Measurements from ENCODE around the gene EYS.

The EYS gene

DNA sequence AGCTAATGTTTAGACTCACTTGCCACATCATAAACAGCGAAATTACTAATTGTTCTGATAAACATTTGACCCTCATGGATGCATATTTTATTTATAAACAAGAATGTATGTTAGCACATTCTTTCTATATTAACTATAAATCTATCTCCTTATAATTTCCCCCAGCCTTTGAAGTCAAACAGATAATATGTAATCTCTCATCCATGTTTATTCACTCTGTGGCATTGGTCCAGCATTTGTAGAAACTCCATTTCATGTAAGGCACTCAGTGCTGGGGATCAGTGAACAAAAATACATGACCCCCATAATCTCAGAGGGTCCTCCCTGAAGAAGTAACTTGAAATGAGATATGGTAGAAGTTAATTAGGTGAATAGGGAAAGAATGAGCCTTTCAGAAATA is 856.9 kb downstream of the EYS start:
- DNase-seq: no peak

- no peak for DNase-seq
Observed at GRCh38 chr6:64848467-64848866, 858.6 kb downstream of the EYS start.

- no peak for DNase-seq
Observed at GRCh38 chr6:64847396-64847795, 859.6 kb downstream of the EYS start.

DNA sequence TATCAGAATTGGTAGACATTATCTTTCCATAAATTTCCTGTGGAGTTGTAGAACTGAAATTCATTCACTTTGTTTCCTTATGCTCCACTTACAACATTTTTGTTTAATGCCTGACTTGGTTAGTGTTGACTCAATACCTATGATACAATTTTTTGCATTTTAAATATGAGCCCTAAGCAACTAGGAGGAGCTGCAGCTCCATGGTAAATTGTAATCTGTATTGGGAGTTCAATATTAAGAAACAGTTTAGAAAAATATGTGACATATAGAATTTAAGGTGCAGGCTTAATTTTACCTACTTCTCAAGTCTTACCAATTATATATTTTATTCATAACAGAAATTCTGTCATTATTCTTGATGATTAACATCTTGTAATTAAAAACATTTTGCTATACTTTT is 868.3 kb downstream of the EYS start:
- no peak for DNase-seq

GRCh38 chr6:64831680-64832079 is 875.3 kb downstream of the EYS start:
- DNase-seq: no peak

- DNase-seq: no peak
Observed at GRCh38 chr6:64817525-64817924, 889.5 kb downstream of the EYS start.

DNA sequence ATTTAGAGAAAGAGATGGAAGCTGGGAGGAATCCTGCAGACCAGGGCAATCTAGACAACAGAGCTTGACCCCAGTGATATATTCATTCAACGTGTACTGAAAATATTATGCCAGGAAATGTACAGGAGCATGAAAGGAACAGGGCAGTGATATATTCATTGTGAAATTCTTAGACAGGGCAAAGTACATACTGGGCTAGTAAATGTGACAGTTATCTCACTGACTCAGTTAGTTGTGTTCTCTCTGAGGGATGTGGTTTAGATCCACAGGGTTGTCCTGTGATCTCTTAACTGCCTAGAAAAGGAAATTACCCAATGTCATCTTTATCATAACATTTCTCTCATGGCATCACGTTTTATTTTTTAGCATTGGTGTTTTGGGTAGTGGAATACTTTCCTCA is 891.3 kb downstream of the EYS start:
- DNase-seq: no peak

DNA sequence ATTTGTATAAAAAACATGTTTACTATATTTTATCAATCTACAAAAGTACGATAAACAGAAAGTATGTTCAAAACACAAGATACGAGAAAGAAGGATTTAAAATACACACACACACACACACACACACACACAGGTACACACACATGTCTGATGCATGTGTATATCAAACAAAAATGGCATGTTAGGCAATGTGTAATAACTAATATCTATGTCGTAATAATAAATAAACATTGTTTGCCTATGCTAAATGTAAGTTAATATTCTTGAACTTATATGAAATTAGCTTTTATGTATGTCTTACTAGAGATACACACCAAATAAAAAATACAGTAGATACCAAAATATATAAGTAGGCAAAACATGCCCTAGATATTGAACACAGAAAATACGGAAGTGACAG is 894.9 kb downstream of the EYS start:
- DNase-seq: no peak

DNA sequence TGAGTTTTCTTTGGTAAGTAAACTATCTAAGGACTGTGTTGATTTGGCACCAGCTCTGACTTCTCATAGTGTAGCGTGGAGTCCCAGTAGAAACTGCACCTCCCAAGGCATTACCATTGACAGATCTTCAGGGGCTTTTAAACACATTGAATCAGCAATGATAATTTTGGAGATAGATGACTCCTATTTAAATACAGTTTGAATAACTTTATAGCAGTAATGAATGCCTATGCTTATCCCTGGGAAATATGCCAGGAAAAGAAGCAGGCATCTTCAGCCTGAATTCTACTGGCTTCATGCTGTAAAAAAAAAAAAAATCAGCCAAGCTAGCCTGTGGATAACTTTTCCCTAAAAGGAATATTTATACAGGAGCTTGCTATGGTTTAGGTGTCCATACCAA is 895.9 kb downstream of the EYS start:
- no peak for DNase-seq

DNA sequence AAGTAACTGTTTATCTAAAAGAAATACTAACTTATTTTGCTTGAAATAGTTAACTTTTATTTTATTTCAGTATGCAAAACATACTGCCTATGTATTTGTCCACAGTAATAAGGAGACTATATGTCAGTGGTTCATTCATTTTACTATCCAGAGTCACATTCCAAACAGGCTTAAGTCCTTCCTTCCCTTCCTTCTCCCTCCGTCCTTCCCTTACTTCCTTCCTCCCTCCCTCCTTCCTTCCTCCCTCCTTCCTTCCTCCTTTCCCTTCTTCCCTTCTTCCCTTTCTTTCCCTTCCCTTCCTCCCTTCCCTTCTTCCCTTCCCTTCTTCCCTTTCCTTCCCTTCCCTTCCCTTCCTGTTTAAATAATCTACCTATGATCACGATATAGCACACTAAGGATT is 899.2 kb downstream of the EYS start:
- no peak for DNase-seq

DNA sequence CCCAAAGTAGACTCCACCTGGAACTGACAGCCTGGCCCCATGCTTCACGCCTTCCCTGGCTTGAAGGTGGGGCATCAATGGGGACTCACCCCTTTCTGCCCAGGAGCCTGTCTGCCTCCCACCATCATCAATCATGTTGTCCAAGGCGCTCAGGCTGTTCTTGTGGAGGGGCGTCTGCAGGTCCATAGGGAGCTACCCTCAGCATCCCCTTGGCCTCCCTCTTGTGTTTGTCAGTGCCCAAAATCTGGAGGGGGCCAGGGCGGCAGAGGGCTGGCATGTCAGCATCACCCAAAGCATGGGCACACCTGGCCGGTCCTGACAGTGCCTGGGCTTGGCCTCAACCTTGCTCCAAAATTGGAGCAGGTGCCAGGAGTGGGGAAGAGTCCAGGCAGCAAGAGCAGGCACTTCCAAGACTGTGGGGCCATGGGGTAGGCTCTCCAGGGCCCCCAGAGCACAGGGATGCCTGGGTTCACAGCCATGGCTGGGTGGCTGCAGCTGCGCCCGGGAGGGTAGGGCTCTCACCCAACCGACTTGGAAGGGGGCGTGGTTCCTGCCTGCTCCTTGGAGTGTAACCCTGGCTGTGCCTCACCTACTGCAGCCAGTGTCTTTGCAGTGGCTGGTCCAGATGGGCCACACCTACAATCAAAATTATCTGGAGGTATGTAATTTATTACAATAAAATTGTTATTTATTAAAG is 903.4 kb downstream of the EYS start:
- no peak for DNase-seq

GRCh38 chr6:64792534-64792933 is 914.5 kb downstream of the EYS start:
- DNase-seq: no peak

- no peak for DNase-seq
Observed at GRCh38 chr6:64789476-64789875, 917.5 kb downstream of the EYS start.

DNA sequence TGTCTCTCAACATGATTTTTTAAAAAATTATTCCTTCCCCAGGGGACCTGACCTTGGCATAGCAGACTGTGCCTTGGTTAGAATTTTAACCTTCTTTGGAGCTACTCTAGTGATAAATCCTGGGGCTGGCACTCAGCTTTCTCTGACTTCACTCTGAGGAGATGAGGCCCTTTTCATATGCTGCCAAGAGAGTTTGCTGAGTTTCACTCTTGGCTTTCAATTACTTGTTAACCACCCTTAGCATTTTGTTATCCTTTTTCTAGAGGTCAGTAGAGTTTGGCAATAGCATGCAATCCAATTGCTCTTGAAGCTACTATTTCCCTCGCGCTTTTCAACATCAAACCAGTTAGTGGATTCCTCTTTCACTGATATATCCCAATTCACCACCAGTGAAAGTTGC is 920.3 kb downstream of the EYS start:
- no peak for DNase-seq

DNA sequence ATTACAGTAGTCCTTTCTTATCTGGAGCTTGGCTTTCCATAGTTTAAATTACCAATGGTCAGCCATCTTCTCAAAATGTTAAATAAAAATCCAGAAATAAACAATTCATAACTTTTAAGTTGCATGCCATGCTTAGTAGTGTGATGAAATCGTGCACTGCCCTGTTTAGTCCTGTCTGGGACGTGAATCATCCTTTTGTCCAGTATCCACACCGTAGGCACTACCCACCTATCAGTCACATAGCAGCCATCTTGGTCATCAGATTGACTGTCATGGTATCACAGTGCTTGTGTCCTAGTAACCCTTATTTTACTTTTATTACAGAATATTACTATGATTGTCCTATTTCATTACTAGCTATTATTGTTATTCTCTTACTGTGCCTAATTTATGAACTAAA is 924.1 kb downstream of the EYS start:
- no peak for DNase-seq

DNA sequence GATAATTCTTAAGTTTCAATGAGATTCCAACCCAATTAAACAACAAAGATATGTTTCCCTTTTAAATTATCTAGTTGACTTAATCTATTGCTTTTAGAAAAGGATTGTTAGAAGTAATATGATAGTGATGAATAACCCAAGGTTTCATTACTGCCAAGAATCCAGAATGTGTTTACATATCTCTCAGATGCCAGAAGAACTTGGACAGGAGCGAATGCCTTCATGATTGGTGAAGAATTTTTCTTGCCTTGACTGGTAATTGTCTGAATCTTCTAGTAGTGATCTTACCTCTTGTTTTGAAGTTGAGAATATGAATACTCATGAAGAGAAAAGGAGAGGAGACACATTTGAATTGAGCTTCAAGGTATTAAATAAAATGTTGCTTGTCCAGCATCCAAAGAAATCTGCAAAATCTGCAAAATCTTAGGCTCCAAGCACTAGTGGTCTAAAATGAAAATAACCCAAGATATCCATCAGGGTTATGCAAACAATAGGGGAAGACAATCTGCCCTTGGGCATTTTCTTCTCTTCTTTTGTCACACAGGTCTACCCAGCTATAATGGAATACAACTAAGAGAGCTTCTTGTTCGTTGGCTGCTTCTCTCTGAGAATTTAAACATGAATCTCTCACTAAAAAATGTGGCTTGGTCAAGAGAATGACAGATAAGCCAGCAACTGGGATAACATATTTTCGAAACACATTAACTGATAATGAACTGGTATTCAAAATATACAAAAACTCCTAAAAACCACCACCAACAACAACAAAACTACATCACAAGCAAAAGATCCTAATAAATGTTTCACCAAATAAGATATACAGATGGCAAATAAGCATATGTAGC is 928.9 kb downstream of the EYS start:
- no peak for DNase-seq

DNA sequence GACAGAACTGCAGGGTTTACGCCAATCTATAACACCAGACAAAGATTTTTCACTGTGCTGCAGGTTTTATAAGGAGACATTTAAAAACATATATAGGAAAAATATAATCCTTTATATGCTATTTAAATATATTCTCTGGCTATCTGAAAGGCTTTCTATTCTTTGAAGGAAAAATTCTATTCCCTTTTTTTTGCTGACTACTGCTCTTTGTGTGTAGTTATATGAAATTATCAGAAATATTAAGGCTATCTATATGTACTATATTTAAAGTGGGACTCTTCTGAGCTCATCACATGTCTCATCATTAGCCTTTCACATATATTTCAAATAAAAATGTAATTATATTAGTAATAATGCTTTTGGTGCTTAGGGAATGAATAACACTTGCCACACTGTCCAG is 930.7 kb downstream of the EYS start:
- no peak for DNase-seq

DNA sequence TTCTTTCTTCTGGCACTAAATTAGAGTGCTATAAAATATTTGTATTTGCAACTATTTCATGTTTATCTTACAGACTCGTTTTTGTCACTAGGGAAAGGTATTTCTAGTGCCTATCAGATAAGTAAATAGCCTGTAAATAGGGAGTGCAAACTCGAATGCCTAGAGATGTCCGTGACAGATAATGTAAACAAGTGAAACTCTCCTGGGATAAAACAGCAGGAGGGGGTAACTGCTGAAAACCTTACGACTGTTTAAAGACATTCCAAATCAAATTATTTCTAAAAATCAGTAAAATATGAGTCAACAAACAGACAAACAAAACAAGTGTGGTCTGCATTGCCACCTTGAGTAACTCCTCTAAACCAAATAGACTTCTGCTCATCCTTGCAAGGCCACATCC is 932.1 kb downstream of the EYS start:
- DNase-seq: no peak

GRCh38 chr6:64750910-64751309 is 956.1 kb downstream of the EYS start:
- DNase-seq: no peak

- DNase-seq: no peak
Observed at GRCh38 chr6:64737418-64737817, 969.6 kb downstream of the EYS start.

- no peak for DNase-seq
Observed at GRCh38 chr6:64736421-64736950, 970.5 kb downstream of the EYS start.

- no peak for DNase-seq
Observed at GRCh38 chr6:64733433-64733832, 973.6 kb downstream of the EYS start.

DNA sequence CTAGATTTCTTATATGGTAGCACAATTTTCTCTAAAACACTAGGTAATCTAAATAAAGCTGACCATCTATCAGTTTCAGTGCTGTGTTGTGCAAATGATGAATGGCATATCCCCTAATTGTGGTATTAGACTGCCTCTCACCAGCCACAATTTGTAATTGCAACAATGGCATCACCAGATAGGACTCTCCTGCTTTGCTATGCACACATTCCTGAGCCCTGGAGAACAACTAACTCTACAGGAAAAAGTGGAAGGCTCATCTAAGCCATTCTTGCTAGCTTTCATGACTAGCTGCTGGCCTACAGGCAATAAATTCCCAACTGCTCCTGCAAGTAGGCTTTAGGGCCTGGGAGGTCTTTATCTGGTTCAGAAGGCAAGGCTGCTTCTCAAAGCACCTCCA is 974.1 kb downstream of the EYS start:
- DNase-seq: no peak
